Measurements from ENCODE around the gene RPAIN. TPM values are rescaled to one million over a fixed set of nuclear protein-coding genes. Genes with fewer than 3 reads are reported as not detected.

The RPAIN gene, protein sequence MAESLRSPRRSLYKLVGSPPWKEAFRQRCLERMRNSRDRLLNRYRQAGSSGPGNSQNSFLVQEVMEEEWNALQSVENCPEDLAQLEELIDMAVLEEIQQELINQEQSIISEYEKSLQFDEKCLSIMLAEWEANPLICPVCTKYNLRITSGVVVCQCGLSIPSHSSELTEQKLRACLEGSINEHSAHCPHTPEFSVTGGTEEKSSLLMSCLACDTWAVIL
- 10 to 100 TPM; 22.7 to 46.9 (median 43.8) TPM for total RNA-seq

DNA sequence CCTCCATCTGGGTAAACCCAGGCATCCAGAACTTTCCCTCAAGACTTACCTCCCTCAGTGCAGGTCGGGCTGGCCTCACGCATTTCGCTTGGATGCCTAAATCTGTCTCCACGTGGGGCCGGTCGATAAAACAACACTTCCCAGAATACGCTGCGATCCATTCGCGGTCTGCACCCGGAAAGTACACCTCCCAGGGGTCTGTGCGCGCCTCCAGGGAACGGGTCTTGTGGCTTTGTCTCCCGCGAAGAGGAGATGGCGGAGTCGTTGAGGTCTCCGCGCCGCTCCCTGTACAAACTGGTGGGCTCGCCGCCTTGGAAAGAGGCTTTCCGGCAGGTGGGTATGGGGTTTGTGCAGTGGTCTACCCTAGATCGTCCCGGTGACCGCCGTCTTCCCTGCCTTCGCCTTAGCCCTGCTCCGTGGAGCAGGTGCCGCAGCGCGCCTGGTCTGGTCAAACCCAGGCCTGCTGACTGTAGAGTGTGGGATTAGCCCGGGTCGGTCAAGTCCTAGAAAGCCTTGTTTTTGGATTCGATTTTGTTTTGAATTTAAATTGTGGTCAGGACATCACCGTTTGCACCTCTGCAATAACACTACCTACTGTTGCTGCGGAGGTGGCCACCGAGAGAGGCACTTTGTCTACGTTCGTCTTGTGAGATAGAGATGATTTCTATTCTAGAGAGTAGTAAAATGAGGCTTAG lies at the start of gene RPAIN:
Gene RPAIN (plus strand): TSS at position 224 of the 695 bp plus-strand sequence. CDS start 29 bp downstream, at position 253.
- peak within 1 kb of the TSS; percentile 55 to 84 for H3K4me3 ChIP-seq
- H3K36me3 ChIP-seq, result peaks cover 0 to 65% of the 10 kb centered on the region in 2 donors
- peak; percentile 31 for TF ChIP-seq POLR2AphosphoS5 (IDR thresholded peaks at IDR 0.05)
- TF ChIP-seq EP300 (IDR thresholded peaks at IDR 0.05), result no peak
- TF ChIP-seq POLR2A (IDR thresholded peaks at IDR 0.05), result peak; percentile 44 to 61
- TF ChIP-seq, protein P1, sequence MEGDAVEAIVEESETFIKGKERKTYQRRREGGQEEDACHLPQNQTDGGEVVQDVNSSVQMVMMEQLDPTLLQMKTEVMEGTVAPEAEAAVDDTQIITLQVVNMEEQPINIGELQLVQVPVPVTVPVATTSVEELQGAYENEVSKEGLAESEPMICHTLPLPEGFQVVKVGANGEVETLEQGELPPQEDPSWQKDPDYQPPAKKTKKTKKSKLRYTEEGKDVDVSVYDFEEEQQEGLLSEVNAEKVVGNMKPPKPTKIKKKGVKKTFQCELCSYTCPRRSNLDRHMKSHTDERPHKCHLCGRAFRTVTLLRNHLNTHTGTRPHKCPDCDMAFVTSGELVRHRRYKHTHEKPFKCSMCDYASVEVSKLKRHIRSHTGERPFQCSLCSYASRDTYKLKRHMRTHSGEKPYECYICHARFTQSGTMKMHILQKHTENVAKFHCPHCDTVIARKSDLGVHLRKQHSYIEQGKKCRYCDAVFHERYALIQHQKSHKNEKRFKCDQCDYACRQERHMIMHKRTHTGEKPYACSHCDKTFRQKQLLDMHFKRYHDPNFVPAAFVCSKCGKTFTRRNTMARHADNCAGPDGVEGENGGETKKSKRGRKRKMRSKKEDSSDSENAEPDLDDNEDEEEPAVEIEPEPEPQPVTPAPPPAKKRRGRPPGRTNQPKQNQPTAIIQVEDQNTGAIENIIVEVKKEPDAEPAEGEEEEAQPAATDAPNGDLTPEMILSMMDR (IDR thresholded peaks at IDR 0.05), result no peak
- no peaks in the 10 kb centered on the region for H3K9me3 ChIP-seq
- WGBS, 2 donors (ENCODE audit: low coverage in 1 of 2), result 2% methylated on average over 16 of the region's 41 CpGs; no CpG with 5 or more reads in 1 of the 2 donors
- no peaks in the 10 kb centered on the region for H3K27me3 ChIP-seq
- peak; percentile 88 for ATAC-seq
- peak within 1 kb of the TSS; percentile 31 to 91 (median 89) for H3K27ac ChIP-seq
- H3K4me1 ChIP-seq, result peaks cover 3 to 59% (median 20%) of the 10 kb centered on the region in 3 donors

DNA sequence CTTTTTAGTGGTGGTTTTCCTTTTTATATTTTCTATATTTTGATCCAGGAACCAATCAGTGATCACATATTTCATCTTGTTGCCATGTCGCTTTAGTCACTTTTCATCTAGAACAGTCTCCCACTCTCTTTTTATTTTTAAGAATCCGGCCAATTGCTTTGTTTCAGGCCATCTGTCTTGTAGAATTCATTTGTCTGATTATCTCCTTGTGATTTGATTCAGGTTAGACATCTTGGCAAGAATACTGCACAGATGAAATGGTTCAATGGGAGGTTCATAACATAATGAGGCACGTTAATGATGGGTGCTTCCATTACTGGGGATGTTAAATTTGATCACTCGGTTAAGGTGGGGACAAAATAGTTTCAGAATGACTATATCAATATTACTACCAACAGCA lies 49.6 kb upstream of the RPAIN start:
- Histone ChIP-seq H3K9me3 (no peaks in the 10 kb centered on the region), H3K4me3 (no peak overlapping the region), H3K36me3 (peaks cover 0 to 96% of the 10 kb centered on the region in 2 donors), H3K27me3 (no peaks in the 10 kb centered on the region), H3K4me1 (no peaks in the 10 kb centered on the region), H3K27ac (no peak overlapping the region)
- no peak for ATAC-seq
- 81 to 89% methylated on average over 4 of the region's 4 CpGs for WGBS, 2 donors (ENCODE audit: low coverage in 1 of 2)
- TF ChIP-seq POLR2AphosphoS5 (IDR thresholded peaks at IDR 0.05), result no peak
- no peak for TF ChIP-seq EP300 (IDR thresholded peaks at IDR 0.05)
- TF ChIP-seq POLR2A (IDR thresholded peaks at IDR 0.05), result no peak
- TF ChIP-seq, protein P1 (IDR thresholded peaks at IDR 0.05), result no peak

DNA sequence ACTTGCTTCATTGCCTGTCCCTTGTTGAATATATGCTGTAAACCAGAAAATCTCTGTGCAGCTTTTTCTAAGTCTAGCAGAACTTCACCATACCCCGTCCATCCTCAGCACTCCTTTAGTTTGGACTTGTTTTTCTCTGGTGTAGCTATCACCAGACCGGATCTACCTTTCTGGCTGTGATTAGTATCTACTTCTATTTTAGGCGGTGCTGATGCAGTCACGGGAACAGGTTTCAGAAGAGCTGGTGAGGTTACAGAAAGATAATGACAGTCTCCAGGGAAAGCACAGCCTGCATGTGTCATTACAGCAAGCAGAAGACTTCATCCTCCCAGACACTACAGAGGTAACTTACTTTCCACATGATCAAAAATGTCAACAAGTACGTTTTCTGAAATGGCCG lies 46.9 kb upstream of the RPAIN start:
- H3K27me3 ChIP-seq, result no peaks in the 10 kb centered on the region
- no peak for ATAC-seq
- WGBS, 2 donors (ENCODE audit: low coverage in 1 of 2), result 60 to 65% methylated on average over 4 to 6 of the region's 6 CpGs
- H3K27ac ChIP-seq, result no peak overlapping the region
- no peaks in the 10 kb centered on the region for H3K9me3 ChIP-seq
- H3K4me3 ChIP-seq, result no peak overlapping the region
- H3K4me1 ChIP-seq, result no peaks in the 10 kb centered on the region
- H3K36me3 ChIP-seq, result peaks cover 0 to 100% of the 10 kb centered on the region in 2 donors
- TF ChIP-seq, protein P1 (IDR thresholded peaks at IDR 0.05), result no peak
- TF ChIP-seq EP300 (IDR thresholded peaks at IDR 0.05) (no peak), POLR2A (IDR thresholded peaks at IDR 0.05) (no peak), POLR2AphosphoS5 (IDR thresholded peaks at IDR 0.05) (no peak)

DNA sequence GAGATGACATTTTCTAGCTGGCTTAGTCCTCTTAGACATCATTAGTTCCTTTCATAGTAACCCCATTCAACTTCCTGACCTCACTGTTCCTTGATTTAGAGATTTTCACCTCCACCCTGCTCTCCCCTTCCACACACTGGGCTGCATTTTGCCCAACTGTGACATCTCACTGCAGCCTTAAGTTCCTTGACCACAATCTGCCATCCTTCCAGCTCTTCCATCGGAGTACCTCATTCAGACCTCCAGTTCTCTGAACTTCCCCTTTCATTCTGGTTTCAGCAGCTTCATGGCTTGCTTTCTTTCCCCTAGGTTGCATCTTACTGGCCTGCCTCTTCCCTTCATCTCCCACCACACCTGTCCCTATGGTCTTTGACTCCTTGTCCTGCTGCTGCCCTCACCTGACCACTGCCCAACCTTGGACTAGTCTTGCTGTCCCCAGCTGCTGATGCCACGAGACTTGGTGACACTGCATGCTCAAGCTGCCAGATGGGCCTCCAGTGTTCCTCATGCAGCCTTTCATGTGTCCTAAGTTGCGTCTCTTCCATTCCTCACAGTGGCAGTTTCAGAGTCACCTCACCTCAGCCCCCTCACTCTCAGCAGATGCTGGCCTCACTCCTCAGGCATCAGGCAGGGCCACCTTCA lies 41.3 kb upstream of the RPAIN start:
- Histone ChIP-seq H3K27ac (no peak overlapping the region), H3K27me3 (no peaks in the 10 kb centered on the region), H3K4me1 (no peaks in the 10 kb centered on the region), H3K9me3 (no peaks in the 10 kb centered on the region), H3K4me3 (no peak overlapping the region), H3K36me3 (peaks cover 0 to 100% of the 10 kb centered on the region in 2 donors)
- WGBS, 2 donors (ENCODE audit: low coverage in 1 of 2), result 80 to 89% methylated on average over 2 to 3 of the region's 3 CpGs
- TF ChIP-seq, protein P1 (IDR thresholded peaks at IDR 0.05), result no peak
- TF ChIP-seq POLR2A (IDR thresholded peaks at IDR 0.05) (no peak), POLR2AphosphoS5 (IDR thresholded peaks at IDR 0.05) (no peak), EP300 (IDR thresholded peaks at IDR 0.05) (no peak)
- ATAC-seq, result no peak

All from gastroesophageal sphincter (tissue), 4 donors.